Chondrocyte (in vitro differentiated cells): Measurements from ENCODE around the gene ANAPC2. TPM values are rescaled to one million over a fixed set of nuclear protein-coding genes. Genes with fewer than 3 reads are reported as not detected.
A peak's percentile ranks its signal among the peaks of the same experiment; 100 is the strongest.

Experiments used
- DNase-seq: peaks from one replicate; pipeline ENCODE4 v3.0.0; 2021; ENCODE audit warnings: mixed read lengths, low spot score
- H3K27ac Mint-ChIP-seq: one replicate; pipeline ENCODE4 v1.8.0; 2021; ENCODE audit warnings: mild to moderate bottlenecking, moderate library complexity, mixed read lengths; ENCODE audit not compliant: unreplicated experiment
- H3K27me3 Mint-ChIP-seq: 2 replicates; pipeline ENCODE4 v1.8.0; 2021; ENCODE audit warnings: low read depth, mixed read lengths
- H3K36me3 Mint-ChIP-seq: 2 replicates; pipeline ENCODE4 v1.8.0; 2021; ENCODE audit warnings: low read depth, mixed read lengths
- H3K4me1 Mint-ChIP-seq: 2 replicates; pipeline ENCODE4 v1.8.0; 2021; ENCODE audit warnings: low read depth, mild to moderate bottlenecking, mixed read lengths
- H3K4me3 Mint-ChIP-seq: one replicate; pipeline ENCODE4 v1.8.0; 2021; ENCODE audit warnings: mild to moderate bottlenecking, moderate library complexity, mixed read lengths; ENCODE audit not compliant: unreplicated experiment
- H3K9me3 Mint-ChIP-seq: 2 replicates; pipeline ENCODE4 v1.8.0; 2021; ENCODE audit warnings: low read depth, mixed read lengths
- total RNA-seq: library from RNA; stranded (reverse); gene quantifications from 3 replicates; pipeline ENCODE4 v1.2.1, GENCODE V29; 2021
- TF ChIP-seq, protein P1 (sequence below): fragments of 200-600 bp; sonication (generic); IDR thresholded peaks from 2 replicates; pipeline ENCODE4 v1.5.0; 2021; ENCODE audit warnings: antibody characterized with exemption, mild to moderate bottlenecking, moderate library complexity

ANAPC2 gene
- total RNA-seq, 1 donor from 2014 or later = 41.0 TPM

DNA sequence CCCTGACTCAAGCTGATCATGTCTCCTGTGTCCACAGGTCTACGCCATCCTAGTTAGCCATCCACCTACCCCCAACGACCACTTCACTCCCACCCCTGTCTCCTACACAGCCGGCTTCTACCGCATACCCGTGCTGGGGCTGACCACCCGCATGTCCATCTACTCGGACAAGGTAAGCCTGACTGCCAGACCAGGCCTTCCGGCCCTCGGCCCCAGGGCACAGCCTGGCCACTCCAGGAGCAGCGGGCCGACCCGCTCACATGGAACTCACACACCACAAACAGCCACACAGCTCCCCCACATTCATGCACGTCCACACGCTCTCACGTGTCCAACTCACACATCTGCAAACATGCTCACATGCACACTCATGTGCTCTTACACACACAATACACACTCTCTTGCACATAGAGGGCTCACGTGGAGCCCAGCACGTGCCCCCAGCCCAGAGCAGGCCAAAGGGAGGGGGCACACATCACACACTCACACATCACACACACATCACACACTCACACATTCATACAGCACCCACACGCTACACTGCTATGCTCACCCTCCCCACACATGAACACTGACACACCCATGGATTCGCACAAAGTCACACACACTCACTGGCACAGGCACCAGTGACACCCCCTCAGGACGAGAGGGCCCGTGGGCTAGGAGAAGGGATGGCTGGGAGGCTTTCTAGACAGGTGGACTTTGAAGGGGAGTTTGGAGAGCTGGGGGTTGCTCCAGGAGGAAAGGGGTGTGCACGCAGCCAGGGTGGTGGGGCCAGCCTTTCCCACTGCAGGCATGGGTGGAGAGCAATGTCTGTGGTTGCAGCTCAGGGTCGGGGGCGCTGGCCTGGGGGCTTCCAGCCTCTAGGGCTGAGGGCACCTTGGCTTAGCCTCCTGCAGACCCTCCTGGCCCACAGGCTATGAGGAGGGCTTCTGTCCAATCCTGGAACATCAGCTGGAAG is 46.1 kb downstream of the ANAPC2 start:
- H3K36me3 Mint-ChIP-seq = no peaks in the 10 kb centered on the region
- H3K4me3 Mint-ChIP-seq = no peak overlapping the region
- H3K27ac Mint-ChIP-seq = no peak overlapping the region
- H3K4me1 Mint-ChIP-seq = no peaks in the 10 kb centered on the region
- peak; percentile 79 for DNase-seq
- TF ChIP-seq, protein P1, sequence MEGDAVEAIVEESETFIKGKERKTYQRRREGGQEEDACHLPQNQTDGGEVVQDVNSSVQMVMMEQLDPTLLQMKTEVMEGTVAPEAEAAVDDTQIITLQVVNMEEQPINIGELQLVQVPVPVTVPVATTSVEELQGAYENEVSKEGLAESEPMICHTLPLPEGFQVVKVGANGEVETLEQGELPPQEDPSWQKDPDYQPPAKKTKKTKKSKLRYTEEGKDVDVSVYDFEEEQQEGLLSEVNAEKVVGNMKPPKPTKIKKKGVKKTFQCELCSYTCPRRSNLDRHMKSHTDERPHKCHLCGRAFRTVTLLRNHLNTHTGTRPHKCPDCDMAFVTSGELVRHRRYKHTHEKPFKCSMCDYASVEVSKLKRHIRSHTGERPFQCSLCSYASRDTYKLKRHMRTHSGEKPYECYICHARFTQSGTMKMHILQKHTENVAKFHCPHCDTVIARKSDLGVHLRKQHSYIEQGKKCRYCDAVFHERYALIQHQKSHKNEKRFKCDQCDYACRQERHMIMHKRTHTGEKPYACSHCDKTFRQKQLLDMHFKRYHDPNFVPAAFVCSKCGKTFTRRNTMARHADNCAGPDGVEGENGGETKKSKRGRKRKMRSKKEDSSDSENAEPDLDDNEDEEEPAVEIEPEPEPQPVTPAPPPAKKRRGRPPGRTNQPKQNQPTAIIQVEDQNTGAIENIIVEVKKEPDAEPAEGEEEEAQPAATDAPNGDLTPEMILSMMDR = no peak
- peaks cover 41% of the 10 kb centered on the region for H3K27me3 Mint-ChIP-seq
- no peaks in the 10 kb centered on the region for H3K9me3 Mint-ChIP-seq

DNA sequence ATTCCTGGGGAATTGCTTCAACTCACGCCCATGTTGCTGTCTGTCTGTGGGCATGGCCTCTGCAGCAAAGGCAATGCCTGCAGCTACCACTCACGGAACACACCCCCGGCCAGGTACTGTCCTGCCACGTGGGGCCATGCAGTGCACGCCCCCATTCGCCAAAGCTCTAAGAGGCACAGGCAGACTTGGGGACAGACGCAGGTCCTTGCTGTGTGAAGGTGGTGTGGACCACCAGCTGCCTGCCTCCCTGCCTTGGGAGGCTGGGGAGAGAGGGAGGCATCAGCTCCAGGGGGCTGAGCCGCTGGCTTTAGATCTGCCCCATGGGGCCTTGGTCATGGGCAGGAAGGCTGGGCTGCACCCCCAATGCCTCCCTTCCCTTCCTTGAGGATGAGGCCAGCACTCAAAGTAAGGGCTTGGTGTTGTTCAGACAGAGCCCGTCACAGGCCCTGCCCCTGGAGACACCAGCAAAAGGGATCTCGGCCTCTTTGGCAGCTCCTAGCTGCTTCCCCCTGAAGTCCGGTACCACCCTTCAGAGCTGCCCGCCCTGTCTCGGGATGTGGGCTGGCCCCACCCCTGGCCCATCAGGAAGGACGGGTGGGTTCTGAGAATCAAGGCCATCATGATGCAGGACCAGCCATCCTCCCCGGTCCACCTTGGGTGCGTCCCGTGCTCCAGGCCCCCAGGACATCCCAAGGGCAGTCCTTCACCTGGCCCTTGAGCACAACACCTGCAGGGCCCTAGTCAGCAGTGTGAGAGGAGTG is 47.1 kb downstream of the ANAPC2 start:
- peaks cover 39% of the 10 kb centered on the region for H3K27me3 Mint-ChIP-seq
- DNase-seq = peak; percentile 79
- no peaks in the 10 kb centered on the region for H3K4me1 Mint-ChIP-seq
- H3K27ac Mint-ChIP-seq = no peak overlapping the region
- H3K9me3 Mint-ChIP-seq = no peaks in the 10 kb centered on the region
- H3K36me3 Mint-ChIP-seq = no peaks in the 10 kb centered on the region
- H3K4me3 Mint-ChIP-seq = no peak overlapping the region
- TF ChIP-seq, protein P1 = no peak

DNA sequence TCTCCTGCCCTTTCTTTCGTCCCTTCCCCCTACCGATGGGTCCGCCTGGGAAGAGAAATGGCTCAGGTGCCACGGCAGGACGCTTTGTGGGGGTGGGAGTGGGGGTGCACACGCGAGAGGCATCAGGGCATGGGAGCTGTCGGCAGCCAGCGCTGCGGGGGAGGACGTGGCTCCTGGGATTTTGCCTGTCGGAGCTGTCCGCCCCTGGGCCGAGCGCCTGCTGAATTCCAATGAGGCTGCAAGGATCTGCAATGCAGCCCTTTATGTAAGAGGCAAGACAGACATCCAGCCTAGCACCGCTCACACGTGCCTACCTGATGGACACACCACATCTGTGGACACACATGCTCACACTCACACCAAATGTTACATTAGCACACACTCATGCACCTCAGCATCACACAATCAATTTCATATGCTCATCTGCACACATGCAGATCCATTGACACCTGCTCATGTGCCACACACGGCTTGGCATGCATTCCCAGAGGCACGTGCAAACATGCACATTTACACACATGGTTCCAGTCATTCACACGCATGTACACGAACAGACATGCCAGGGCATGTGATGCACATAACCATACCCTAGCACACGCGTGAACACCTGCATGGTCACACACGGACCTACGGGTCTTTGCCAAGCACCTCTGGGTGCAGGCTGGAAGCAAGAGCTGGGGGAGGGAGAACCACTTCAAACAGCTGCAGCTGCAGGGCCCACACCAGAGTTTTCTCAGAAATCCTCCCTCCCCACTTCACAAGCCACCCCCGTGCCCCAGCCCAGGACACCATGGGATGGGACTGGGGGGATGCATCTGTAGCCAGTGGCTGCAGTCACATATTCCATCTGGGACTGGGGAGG is 48.0 kb downstream of the ANAPC2 start:
- Mint-ChIP-seq H3K36me3 (no peaks in the 10 kb centered on the region), H3K27ac (no peak overlapping the region), H3K4me1 (no peaks in the 10 kb centered on the region), H3K4me3 (no peak overlapping the region), H3K9me3 (no peaks in the 10 kb centered on the region), H3K27me3 (peaks cover 43% of the 10 kb centered on the region)
- peak; percentile 77 for DNase-seq
- TF ChIP-seq, protein P1 = no peak

DNA sequence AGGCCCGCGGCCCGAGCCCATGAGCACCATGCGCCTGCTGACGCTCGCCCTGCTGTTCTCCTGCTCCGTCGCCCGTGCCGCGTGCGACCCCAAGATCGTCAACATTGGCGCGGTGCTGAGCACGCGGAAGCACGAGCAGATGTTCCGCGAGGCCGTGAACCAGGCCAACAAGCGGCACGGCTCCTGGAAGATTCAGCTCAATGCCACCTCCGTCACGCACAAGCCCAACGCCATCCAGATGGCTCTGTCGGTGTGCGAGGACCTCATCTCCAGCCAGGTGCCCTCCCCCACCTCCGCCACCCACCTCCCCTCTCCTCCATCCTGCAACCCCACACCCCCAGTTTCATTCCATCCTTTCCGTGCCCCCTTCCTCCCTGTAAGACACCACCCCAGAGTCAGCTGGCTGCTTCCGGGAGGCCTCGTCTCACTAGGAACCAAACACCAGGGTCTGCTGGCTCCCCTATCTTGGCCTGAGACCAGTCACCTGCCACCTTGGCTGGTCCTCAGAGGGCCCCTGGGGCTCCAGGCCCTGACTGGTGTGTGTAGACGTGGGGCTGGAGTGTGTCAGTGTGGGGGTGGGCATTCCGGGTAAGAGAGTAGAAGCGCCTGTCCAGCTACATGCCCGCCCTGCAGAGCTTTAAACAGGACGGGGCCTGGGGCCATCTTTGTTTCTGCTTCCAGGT is 48.8 kb downstream of the ANAPC2 start:
- Mint-ChIP-seq H3K36me3 (no peaks in the 10 kb centered on the region), H3K9me3 (no peaks in the 10 kb centered on the region), H3K27ac (no peak overlapping the region), H3K27me3 (peaks cover 43% of the 10 kb centered on the region), H3K4me1 (no peaks in the 10 kb centered on the region), H3K4me3 (no peak overlapping the region)
- TF ChIP-seq, protein P1 = no peak
- peak; percentile 79 for DNase-seq
